Astrocyte (in vitro differentiated cells and primary cell): ENCODE measurements around the gene UNC5C. TPM values are rescaled to one million over a fixed set of nuclear protein-coding genes. Genes with fewer than 3 reads are reported as not detected.

Experiments
- DNase-seq: peaks from one replicate; pipeline ENCODE4 v3.0.0-alpha.2; 2010; ENCODE audit warnings: low read depth
- FAIRE-seq: peaks from 2 replicates; lab custom pipeline; 2011; peaks lifted over from hg19 to GRCh38; lab: Jason Lieb, UNC
- H2AFZ ChIP-seq: 2 replicates; pipeline ENCODE4 v1.6.0; 2012; ENCODE audit warnings: low read depth, low read length, inconsistent platforms
- H3K27ac ChIP-seq: 2 replicates; pipeline ENCODE4 v1.5.1; 2011; ENCODE audit warnings: low read depth, low read length, inconsistent platforms
- H3K27me3 ChIP-seq: 2 replicates; pipeline ENCODE4 v1.6.0; 2011; ENCODE audit warnings: low read length, inconsistent platforms; ENCODE audit not compliant: insufficient read depth
- H3K36me3 ChIP-seq: 2 replicates; pipeline ENCODE4 v1.5.1; 2011; ENCODE audit warnings: low read length, inconsistent platforms; ENCODE audit not compliant: insufficient read depth
- H3K4me1 ChIP-seq: 2 replicates; pipeline ENCODE4 v1.5.1; 2011; ENCODE audit warnings: low read length, inconsistent platforms; ENCODE audit not compliant: insufficient read depth
- H3K4me2 ChIP-seq: 2 replicates; pipeline ENCODE4 v1.6.0; 2012; ENCODE audit warnings: low read length, inconsistent platforms
- H3K4me3 ChIP-seq: 2 replicates; pipeline ENCODE4 v1.5.1; 2011; ENCODE audit warnings: low read depth, mild to moderate bottlenecking, low read length, inconsistent platforms; ENCODE audit not compliant: insufficient read depth
- H3K79me2 ChIP-seq: 2 replicates; pipeline ENCODE4 v1.6.0; 2012; ENCODE audit warnings: mild to moderate bottlenecking, low read length, inconsistent platforms; ENCODE audit not compliant: insufficient read depth
- H3K9ac ChIP-seq: 2 replicates; pipeline ENCODE4 v1.6.0; 2012; ENCODE audit warnings: mild to moderate bottlenecking, low read length, inconsistent platforms
- H3K9me3 ChIP-seq: 2 replicates; pipeline ENCODE4 v1.5.1; 2012; ENCODE audit warnings: low read depth, mild to moderate bottlenecking, low read length, inconsistent platforms; ENCODE audit not compliant: insufficient read depth
- H4K20me1 ChIP-seq: 2 replicates; pipeline ENCODE4 v1.6.0; 2012; ENCODE audit warnings: low read length, inconsistent platforms; ENCODE audit not compliant: insufficient read depth
- H3K27ac Mint-ChIP-seq: one replicate; pipeline ENCODE4 v1.8.0; 2021; ENCODE audit warnings: mild to moderate bottlenecking, mixed read lengths; ENCODE audit not compliant: unreplicated experiment
- H3K27me3 Mint-ChIP-seq: one replicate; pipeline ENCODE4 v1.8.0; 2021; ENCODE audit warnings: low read depth, mixed read lengths; ENCODE audit not compliant: unreplicated experiment
- H3K36me3 Mint-ChIP-seq: one replicate; pipeline ENCODE4 v1.8.0; 2021; ENCODE audit warnings: low read depth, mixed read lengths; ENCODE audit not compliant: unreplicated experiment
- H3K4me1 Mint-ChIP-seq: one replicate; pipeline ENCODE4 v1.8.0; 2021; ENCODE audit warnings: low read depth, mixed read lengths; ENCODE audit not compliant: unreplicated experiment
- H3K4me3 Mint-ChIP-seq: one replicate; pipeline ENCODE4 v1.8.0; 2021; ENCODE audit warnings: mild to moderate bottlenecking, moderate library complexity, mixed read lengths; ENCODE audit not compliant: unreplicated experiment
- H3K9me3 Mint-ChIP-seq: one replicate; pipeline ENCODE4 v1.8.0; 2021; ENCODE audit warnings: mild to moderate bottlenecking, mixed read lengths; ENCODE audit not compliant: unreplicated experiment
- EZH2 ChIP-seq: IDR thresholded peaks from 2 replicates; pipeline ENCODE4 v1.6.1; 2012; ENCODE audit warnings: mild to moderate bottlenecking, low read length, inconsistent platforms; ENCODE audit not compliant: insufficient read depth
- total RNA-seq: library from RNA; stranded (reverse); gene quantifications from 2 replicates; pipeline ENCODE4 v1.2.1, GENCODE V29; 2021
- TF ChIP-seq, protein P1 (sequence below): IDR thresholded peaks from 2 replicates; pipeline ENCODE4 v1.5.1; 2011; ENCODE audit warnings: low read depth, mild to moderate bottlenecking, inconsistent platforms, low read length, moderate library complexity; ENCODE audit not compliant: insufficient read depth

The UNC5C gene
- total RNA-seq, 1 donor from 2014 or later, result 3.1 TPM

DNA sequence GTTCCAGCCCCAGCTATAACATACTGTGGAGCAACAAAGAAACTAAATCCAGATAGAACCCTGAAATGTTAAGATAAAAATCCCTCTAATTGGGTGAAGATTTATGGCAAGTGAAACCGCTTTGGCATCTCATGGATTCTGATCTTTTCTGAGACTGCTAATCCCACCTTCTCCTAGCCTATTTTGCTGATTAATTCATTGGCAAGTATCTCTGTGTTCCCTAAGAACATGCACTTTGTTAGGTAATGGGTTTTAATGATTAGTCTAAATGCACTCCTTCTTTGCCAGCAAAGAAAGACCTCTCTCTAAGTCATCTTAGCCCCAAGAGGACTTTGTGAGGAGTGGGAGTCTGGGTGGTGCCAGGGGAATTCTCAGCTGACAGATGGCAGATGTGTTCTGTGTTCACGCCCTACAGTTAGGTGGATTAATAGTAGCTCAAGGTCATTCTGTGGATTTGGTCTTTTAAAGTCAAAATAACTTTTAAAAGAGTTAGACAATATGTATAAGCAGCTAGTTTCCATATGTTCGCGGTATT is 171.3 kb downstream of the UNC5C start:
- Mint-ChIP-seq H3K27ac (no peak overlapping the region), H3K27me3 (no peaks in the 10 kb centered on the region), H3K4me1 (no peaks in the 10 kb centered on the region), H3K36me3 (no peaks in the 10 kb centered on the region), H3K4me3 (no peak overlapping the region), H3K9me3 (peaks cover 3% of the 10 kb centered on the region)
- no peak for TF ChIP-seq EZH2
- TF ChIP-seq, protein P1, sequence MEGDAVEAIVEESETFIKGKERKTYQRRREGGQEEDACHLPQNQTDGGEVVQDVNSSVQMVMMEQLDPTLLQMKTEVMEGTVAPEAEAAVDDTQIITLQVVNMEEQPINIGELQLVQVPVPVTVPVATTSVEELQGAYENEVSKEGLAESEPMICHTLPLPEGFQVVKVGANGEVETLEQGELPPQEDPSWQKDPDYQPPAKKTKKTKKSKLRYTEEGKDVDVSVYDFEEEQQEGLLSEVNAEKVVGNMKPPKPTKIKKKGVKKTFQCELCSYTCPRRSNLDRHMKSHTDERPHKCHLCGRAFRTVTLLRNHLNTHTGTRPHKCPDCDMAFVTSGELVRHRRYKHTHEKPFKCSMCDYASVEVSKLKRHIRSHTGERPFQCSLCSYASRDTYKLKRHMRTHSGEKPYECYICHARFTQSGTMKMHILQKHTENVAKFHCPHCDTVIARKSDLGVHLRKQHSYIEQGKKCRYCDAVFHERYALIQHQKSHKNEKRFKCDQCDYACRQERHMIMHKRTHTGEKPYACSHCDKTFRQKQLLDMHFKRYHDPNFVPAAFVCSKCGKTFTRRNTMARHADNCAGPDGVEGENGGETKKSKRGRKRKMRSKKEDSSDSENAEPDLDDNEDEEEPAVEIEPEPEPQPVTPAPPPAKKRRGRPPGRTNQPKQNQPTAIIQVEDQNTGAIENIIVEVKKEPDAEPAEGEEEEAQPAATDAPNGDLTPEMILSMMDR, result no peak
- Histone ChIP-seq H3K27ac (no peak overlapping the region), H3K4me2 (no peak overlapping the region), H3K27me3 (no peaks in the 10 kb centered on the region), H3K36me3 (no peaks in the 10 kb centered on the region), H3K4me1 (no peaks in the 10 kb centered on the region), H4K20me1 (no peaks in the 10 kb centered on the region), H3K4me3 (no peak overlapping the region), H3K79me2 (no peaks in the 10 kb centered on the region), H3K9me3 (no peaks in the 10 kb centered on the region), H2AFZ (no peak overlapping the region), H3K9ac (no peak overlapping the region)
- FAIRE-seq, result no peak
- no peak for DNase-seq

DNA sequence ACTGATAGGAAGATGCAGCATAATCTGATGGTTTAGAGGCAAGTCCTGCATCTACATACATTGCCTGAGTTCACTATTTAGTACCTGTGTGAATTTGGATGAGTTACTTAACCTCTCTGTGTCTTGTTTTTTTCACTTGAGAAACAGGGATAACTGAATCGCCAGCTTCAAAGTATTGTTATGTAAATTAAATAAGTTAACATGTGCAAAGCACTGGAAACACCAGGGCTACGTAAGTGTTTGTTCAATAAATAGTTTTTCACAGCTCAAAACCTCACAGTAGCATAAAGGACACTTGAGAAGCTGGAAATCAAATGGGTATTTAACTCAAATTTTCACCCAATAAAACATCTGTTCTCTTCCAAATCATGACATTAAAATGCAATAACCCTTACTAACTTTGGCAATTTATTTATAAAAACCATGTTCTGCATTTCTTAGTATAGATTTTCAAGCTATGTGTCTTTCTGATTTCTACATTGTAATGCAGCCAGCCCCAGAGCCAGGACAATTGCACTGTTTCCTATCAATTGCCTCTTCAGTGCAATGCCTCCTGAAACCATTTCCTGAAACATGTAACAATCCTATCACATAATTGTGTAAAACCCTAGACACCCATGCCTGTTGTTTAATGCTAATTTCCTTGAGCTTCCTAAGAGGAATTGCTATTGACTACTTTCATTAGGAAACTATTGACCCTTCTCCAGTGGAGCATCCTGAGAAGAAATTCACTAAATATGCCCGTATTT is 177.1 kb downstream of the UNC5C start:
- no peaks in the 10 kb centered on the region for H3K79me2 ChIP-seq
- DNase-seq (no peak), FAIRE-seq (peak; percentile 9)
- Mint-ChIP-seq H3K27me3 (no peaks in the 10 kb centered on the region), H3K4me1 (no peaks in the 10 kb centered on the region), H3K27ac (no peak overlapping the region), H3K4me3 (no peak overlapping the region), H3K36me3 (no peaks in the 10 kb centered on the region), H3K9me3 (peaks cover 3% of the 10 kb centered on the region)
- no peak overlapping the region for H3K4me3 ChIP-seq
- H2AFZ ChIP-seq, result no peak overlapping the region
- H3K9ac ChIP-seq, result no peak overlapping the region
- H4K20me1 ChIP-seq, result no peaks in the 10 kb centered on the region
- no peaks in the 10 kb centered on the region for H3K9me3 ChIP-seq
- TF ChIP-seq, protein P1, result no peak
- no peak for TF ChIP-seq EZH2
- no peaks in the 10 kb centered on the region for H3K36me3 ChIP-seq
- H3K27ac ChIP-seq, result no peak overlapping the region
- no peak overlapping the region for H3K4me2 ChIP-seq
- no peaks in the 10 kb centered on the region for H3K27me3 ChIP-seq
- H3K4me1 ChIP-seq, result no peaks in the 10 kb centered on the region

DNA sequence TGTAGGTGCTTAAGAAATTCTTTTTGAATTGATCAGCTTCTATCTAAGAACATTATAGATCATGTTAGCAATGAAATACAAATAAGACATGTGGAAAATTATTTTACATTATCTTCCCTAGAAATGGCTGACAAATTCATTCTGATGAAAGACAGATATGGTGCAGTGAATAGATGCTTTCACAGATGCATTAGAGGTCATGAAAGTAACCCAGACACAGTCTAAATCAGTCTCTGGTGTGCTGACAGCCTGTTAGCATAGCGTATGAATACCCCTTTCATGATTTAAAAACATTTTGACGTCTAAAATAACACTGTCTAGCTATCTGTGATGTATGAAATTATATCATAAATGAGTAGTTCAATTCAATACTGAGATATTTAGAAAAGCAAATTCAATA is 180.9 kb downstream of the UNC5C start:
- Mint-ChIP-seq H3K4me1 (no peaks in the 10 kb centered on the region), H3K9me3 (no peaks in the 10 kb centered on the region), H3K36me3 (no peaks in the 10 kb centered on the region), H3K27me3 (no peaks in the 10 kb centered on the region), H3K27ac (no peak overlapping the region), H3K4me3 (no peak overlapping the region)
- no peak overlapping the region for H2AFZ ChIP-seq
- no peaks in the 10 kb centered on the region for H4K20me1 ChIP-seq
- DNase-seq (no peak), FAIRE-seq (no peak)
- H3K27ac ChIP-seq, result no peak overlapping the region
- H3K9ac ChIP-seq, result no peak overlapping the region
- H3K36me3 ChIP-seq, result no peaks in the 10 kb centered on the region
- H3K4me2 ChIP-seq, result no peak overlapping the region
- TF ChIP-seq, protein P1, result no peak
- TF ChIP-seq EZH2, result no peak
- H3K9me3 ChIP-seq, result no peaks in the 10 kb centered on the region
- H3K4me1 ChIP-seq, result peaks cover 12% of the 10 kb centered on the region
- no peaks in the 10 kb centered on the region for H3K27me3 ChIP-seq
- H3K4me3 ChIP-seq, result no peak overlapping the region
- no peaks in the 10 kb centered on the region for H3K79me2 ChIP-seq
